Endodermal cell (in vitro differentiated cells): ENCODE results near the gene NR2F6. TPM values are rescaled to one million over a fixed set of nuclear protein-coding genes. Genes with fewer than 3 reads are reported as not detected.

Experiments
- DNase-seq: peaks from one replicate; pipeline ENCODE4 v3.0.0-alpha.2; 2017
- H3K27ac ChIP-seq: 2 replicates; pipeline ENCODE4 v1.5.1; 2013; ENCODE audit warnings: mild to moderate bottlenecking, low read depth, low read length, moderate library complexity
- H3K27me3 ChIP-seq: 2 replicates; pipeline ENCODE4 v1.6.1; 2013; ENCODE audit warnings: mild to moderate bottlenecking, low read length, moderate library complexity; ENCODE audit not compliant: insufficient read depth, control insufficient read depth, poor library complexity, severe bottlenecking
- H3K36me3 ChIP-seq: 2 replicates; pipeline ENCODE4 v1.7.0; 2013; ENCODE audit warnings: mild to moderate bottlenecking, low read length, moderate library complexity; ENCODE audit not compliant: control insufficient read depth, insufficient read depth
- H3K4me1 ChIP-seq: one replicate; pipeline ENCODE4 v1.7.0; 2013; ENCODE audit warnings: low read length; ENCODE audit not compliant: control insufficient read depth, insufficient read depth
- H3K4me3 ChIP-seq: 2 replicates; pipeline ENCODE4 v1.5.1; 2013; ENCODE audit warnings: mild to moderate bottlenecking, low read length, moderate library complexity
- H3K9ac ChIP-seq: 2 replicates; pipeline ENCODE4 v1.6.1; 2013; ENCODE audit warnings: mild to moderate bottlenecking, low read length, moderate library complexity; ENCODE audit not compliant: poor library complexity, severe bottlenecking; ENCODE audit errors: extremely low read depth
- H3K9me3 ChIP-seq: 2 replicates; pipeline ENCODE4 v1.6.1; 2013; ENCODE audit warnings: mild to moderate bottlenecking, low read length, moderate library complexity; ENCODE audit not compliant: control insufficient read depth
- H3K27ac Mint-ChIP-seq: 2 replicates; pipeline ENCODE4 v1.8.0; 2020; ENCODE audit warnings: mixed read lengths
- H3K27me3 Mint-ChIP-seq: 2 replicates; pipeline ENCODE4 v1.8.0; 2021; ENCODE audit warnings: mild to moderate bottlenecking, mixed read lengths; ENCODE audit not compliant: insufficient read depth
- H3K36me3 Mint-ChIP-seq: 2 replicates; pipeline ENCODE4 v1.8.0; 2020; ENCODE audit warnings: low read depth, mixed read lengths
- H3K4me1 Mint-ChIP-seq: 2 replicates; pipeline ENCODE4 v1.8.0; 2020; ENCODE audit warnings: mixed read lengths
- H3K4me3 Mint-ChIP-seq: 2 replicates; pipeline ENCODE4 v1.8.0; 2020; ENCODE audit warnings: mild to moderate bottlenecking, moderate library complexity, mixed read lengths
- H3K9me3 Mint-ChIP-seq: 2 replicates; pipeline ENCODE4 v1.8.0; 2020; ENCODE audit warnings: mild to moderate bottlenecking, mixed read lengths
- CTCF ChIP-seq: fragments of 200-600 bp; sonication (generic); conservative IDR thresholded peaks from 2 replicates; pipeline ENCODE4 v1.5.0; 2021; ENCODE audit warnings: antibody characterized with exemption, mild to moderate bottlenecking
- WGBS, 2 experiments: methylation state at CpG; one replicate each; pipeline versions ENCODE4 v1.1.5 to v1.1.7; 2013; ENCODE audit warnings: missing lambda C conversion rate in 2 of 2, mixed read lengths in 1 of 2; ENCODE audit not compliant: insufficient coverage in 1 of 2, insufficient read length in 1 of 2; 5-methylcytosine and 5-hydroxymethylcytosine counted together
- total RNA-seq, 2 donors: library from RNA; stranded (reverse); fragmentation: NEBNext Ultra II Directional in 1 of 2; extraction: Animal tissue kit (Norgen Biotek cat#: 25700) in 1 of 2; gene quantifications; 2 replicates in 1 of 2; 3 replicates in 1 of 2; pipeline ENCODE4 v1.2.1, GENCODE V29; 2021

Gene NR2F6
- total RNA-seq, 2 donors from 2014 or later: 103 to 107 TPM

- 89 to 96% methylated on average over 4 to 8 of the region's 8 CpGs for WGBS, 2 experiments
- Mint-ChIP-seq H3K27me3 (no peaks in the 10 kb centered on the region), H3K9me3 (no peaks in the 10 kb centered on the region), H3K27ac (no peak overlapping the region), H3K36me3 (peaks cover 28% of the 10 kb centered on the region), H3K4me3 (no peak overlapping the region), H3K4me1 (peaks cover 4% of the 10 kb centered on the region)
- Histone ChIP-seq H3K4me1 (peaks cover 3% of the 10 kb centered on the region), H3K27ac (no peak overlapping the region), H3K27me3 (no peaks in the 10 kb centered on the region), H3K9ac (no peak overlapping the region), H3K9me3 (no peaks in the 10 kb centered on the region), H3K36me3 (peaks cover 8% of the 10 kb centered on the region), H3K4me3 (no peak overlapping the region)
- TF ChIP-seq CTCF: no peak
- no peak for DNase-seq
These were observed 26.4 kb downstream of the NR2F6 start for GRCh38 chr19:17219286-17219685.

GRCh38 chr19:17216058-17216670, 29.6 kb downstream of the NR2F6 start:
- Mint-ChIP-seq H3K36me3 (peaks cover 28% of the 10 kb centered on the region), H3K27me3 (no peaks in the 10 kb centered on the region), H3K4me3 (peak overlapping the region; percentile 79), H3K4me1 (peaks cover 4% of the 10 kb centered on the region), H3K9me3 (no peaks in the 10 kb centered on the region), H3K27ac (peak overlapping the region; percentile 99)
- Histone ChIP-seq H3K4me1 (peaks cover 3% of the 10 kb centered on the region), H3K36me3 (peaks cover 14% of the 10 kb centered on the region), H3K4me3 (peak overlapping the region; percentile 84), H3K9me3 (no peaks in the 10 kb centered on the region), H3K27me3 (no peaks in the 10 kb centered on the region), H3K27ac (no peak overlapping the region), H3K9ac (peak overlapping the region; percentile 88)
- no peak for TF ChIP-seq CTCF
- WGBS, 2 experiments: 93 to 96% methylated on average over 5 to 13 of the region's 13 CpGs
- no peak for DNase-seq

- Histone ChIP-seq H3K9me3 (no peaks in the 10 kb centered on the region), H3K4me1 (peaks cover 3% of the 10 kb centered on the region), H3K36me3 (peaks cover 17% of the 10 kb centered on the region), H3K27ac (peak within 1 kb of the TSS; percentile 89), H3K4me3 (peak within 1 kb of the TSS; percentile 84), H3K9ac (peak within 1 kb of the TSS; percentile 88), H3K27me3 (no peaks in the 10 kb centered on the region)
- peak; percentile 96 for DNase-seq
- H3K9me3 Mint-ChIP-seq: no peaks in the 10 kb centered on the region
- 5 to 11% methylated on average over 38 to 56 of the region's 56 CpGs for WGBS, 2 experiments
- H3K27ac Mint-ChIP-seq: peak within 1 kb of the TSS; percentile 99
- no peaks in the 10 kb centered on the region for H3K27me3 Mint-ChIP-seq
- TF ChIP-seq CTCF: no peak
- H3K4me1 Mint-ChIP-seq: peaks cover 4% of the 10 kb centered on the region
- H3K36me3 Mint-ChIP-seq: peaks cover 31% of the 10 kb centered on the region
- H3K4me3 Mint-ChIP-seq: peak within 1 kb of the TSS; percentile 79
These were observed 30.4 kb downstream of the NR2F6 start, which contains the start of gene USE1 for GRCh38 chr19:17215127-17215971. Gene USE1, plus strand, starts transcription at chr19:17215357. Its CDS starts 49 bp downstream, at chr19:17215406.
